RPMI7951 (cell line): ENCODE measurements around the gene PLCE1. TPM values are rescaled to one million over a fixed set of nuclear protein-coding genes. Genes with fewer than 3 reads are reported as not detected.

Source experiments
- DNase-seq: peaks from one replicate; pipeline ENCODE4 v3.0.0-alpha.2; 2012; ENCODE audit warnings: low read depth
- total RNA-seq: library from RNA; depleted of rRNA; stranded (reverse); fragments of >200 nt; shearing (Covaris generic); gene quantifications from 2 replicates; pipeline ENCODE4 v1.2.3, GENCODE V29; 2014; rRNA removed

PLCE1 gene
- total RNA-seq, 1 experiment from 2014 or later, result 0.24 TPM

DNA sequence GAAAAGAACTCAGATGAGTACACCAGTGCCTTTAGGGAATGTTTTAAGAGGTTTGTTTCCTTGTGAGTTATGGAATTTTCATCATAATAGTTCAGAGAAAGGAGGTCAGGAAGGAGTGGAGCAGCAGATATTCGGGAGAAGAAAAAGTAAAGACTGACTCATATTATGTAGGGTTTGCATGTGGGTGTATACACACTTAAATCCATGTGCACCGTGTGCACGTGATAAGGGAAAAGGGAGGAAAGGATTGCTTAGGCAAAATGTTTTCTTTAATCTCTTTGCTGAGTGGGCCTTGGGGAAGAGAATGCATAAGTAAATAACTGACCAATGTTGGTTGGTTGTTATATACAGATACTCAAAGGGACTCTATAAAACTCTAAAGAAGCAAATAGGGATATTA, 30.2 kb downstream of the PLCE1 start:
- no peak for DNase-seq

DNA sequence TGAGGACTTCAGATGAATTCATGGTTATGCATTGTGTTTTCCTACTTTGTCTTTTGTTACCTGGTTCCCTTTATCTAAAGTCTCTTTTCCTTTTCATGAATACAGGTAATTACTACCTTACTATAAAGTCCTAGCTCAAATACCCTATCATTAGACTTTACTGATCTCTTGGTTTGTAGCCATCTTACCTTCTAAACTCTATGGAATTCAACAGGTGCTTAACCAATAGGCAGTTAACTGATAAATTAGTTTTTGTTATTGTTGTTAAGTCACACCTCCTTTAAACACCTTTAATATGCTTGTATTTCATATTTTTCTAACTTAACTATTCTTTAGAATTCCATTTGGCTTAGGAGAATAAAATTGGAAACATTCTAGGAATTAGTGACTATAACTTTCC, 30.7 kb downstream of the PLCE1 start:
- no peak for DNase-seq

DNA sequence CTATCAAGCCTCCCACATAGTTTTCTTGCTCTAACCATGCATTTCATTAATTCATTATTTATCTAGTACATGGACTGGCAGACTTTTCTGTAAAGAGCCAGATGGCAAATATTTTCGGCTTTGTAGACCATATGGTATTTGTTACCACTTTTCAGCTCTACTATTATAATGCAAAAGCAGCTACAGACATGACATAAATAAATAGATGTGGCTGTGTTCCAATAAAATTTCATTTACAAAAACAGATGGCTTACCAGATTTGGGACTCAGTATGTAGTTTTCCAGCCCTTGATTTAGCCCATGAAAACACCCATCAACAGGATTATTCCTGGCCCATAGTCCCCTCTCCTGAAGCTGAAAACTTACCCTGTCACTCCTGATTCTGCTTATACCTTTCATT, 32.1 kb downstream of the PLCE1 start:
- DNase-seq, result no peak

DNA sequence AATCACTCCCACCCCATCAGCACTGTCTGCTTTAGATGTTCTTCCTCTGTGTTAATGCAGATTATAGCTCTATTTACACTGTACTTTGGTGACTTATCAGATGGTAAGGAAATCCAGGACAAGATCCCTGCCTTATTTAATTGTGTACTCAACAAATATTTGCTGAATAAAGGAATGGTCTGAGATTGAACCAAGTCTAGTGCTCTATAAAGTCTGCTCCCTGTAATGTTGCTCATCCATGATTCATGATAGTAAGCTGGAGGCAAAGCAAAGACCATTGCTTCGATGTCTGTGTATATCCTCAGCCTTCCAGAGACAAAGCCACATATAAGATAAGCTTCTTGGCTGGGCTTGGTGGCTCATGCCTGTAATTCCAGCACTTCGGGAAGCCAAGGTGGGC, 33.5 kb downstream of the PLCE1 start:
- no peak for DNase-seq

DNA sequence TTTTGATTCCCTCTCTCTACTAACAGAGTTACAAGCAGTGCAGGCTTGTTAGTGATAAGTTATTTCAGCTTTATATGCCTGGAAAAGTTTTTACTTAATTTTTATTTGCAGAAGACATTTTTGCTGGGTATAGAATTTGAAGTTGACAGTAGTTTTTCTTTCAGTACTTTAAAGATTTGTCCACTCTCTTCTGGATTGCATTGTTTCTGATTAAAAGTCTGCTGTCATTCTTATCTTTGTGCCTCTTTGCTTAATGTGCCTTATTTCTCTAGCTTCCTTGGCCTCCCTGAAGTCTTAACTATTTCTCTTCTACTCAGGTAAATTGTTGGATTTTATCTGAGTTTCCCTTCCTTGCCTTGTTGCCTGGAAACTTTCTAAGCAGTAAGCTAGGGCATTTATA, 36.2 kb downstream of the PLCE1 start:
- DNase-seq, result no peak

DNA sequence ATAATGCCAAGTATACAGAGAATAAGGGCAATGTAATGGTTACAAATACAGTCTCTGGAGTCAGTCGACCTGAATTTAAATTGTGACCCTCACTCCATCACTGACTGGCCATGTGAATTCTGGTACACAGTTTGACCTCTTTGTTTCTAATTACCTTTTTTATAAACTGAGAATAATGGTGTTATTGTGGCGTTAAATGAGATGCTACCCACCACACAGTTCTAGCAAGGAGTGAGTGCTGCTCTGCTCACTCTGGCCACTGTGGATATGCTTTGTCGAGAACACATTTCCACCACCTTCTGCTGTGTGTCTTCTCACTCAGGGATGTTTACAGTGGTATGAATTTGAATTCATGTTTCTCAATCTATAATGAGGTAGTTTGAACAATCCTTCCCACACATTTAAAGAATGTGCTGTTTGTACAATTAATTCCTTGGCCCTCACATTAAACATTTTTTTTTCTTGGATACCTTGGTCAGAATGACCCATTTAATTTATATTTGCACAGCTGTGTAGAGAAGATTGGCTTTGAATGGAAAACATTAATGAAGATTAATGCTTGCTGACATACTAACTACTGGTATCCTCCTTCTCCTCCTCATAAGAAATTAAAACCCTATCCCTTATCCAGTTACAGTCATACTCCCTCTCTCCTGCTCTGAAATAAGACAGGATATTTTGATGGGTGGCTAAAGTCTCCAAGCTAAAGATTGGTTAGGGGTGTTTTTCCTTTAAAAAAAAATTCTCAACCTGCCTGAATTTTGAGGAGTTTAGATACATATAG, 42.4 kb downstream of the PLCE1 start:
- DNase-seq, result no peak

DNA sequence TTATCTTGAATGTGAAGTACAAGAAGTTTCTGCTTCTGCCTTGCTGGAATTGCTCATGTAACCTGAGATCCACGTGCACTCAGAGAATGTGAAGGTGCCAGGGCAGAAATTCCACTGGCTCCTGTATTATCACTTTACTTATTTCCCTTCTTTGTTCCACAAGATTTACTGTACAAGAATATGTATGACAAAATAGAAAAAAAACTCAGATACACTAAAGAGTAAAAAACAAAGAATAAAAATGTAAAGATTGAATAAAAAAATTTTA, 43.0 kb downstream of the PLCE1 start:
- DNase-seq, result no peak

DNA sequence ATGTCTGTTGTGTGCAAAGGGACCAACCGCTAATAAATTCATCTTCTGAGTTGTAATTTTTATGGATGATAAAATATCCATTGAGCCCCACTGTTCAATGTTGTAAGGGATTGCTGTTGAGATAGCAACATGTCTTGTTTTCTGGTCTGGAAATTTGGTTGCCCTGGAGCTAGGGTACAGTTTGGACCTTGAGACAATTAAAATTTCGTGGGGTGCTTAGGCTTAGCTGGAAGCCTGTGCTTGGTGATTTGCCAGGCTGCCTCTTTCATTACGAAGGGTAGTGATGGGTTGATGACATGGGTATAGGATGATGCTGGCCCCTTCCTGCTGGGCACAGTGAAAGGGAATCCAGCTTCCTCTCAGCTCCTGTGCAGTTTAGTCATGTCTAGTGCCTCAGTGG, 43.6 kb downstream of the PLCE1 start:
- no peak for DNase-seq

DNA sequence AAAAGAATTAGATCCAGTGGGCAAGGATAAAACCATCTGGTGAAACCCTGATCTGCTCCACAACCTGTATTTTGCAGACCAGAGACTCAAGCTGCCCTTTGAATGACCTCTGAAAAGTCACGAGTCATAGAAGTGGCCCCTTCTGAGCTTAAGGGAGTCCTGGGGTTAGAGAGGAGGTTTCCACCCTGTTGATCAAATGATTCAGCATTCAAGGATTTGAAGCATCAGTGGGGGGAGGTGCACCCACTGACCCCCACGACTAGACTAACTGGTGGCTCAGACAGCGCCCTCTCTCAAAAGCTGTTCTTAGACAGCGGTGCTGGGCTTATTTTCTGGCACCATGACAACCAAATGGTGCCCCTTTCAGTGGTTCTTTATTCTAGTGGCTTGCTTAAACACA, 44.3 kb downstream of the PLCE1 start:
- peak; percentile 1 for DNase-seq

DNA sequence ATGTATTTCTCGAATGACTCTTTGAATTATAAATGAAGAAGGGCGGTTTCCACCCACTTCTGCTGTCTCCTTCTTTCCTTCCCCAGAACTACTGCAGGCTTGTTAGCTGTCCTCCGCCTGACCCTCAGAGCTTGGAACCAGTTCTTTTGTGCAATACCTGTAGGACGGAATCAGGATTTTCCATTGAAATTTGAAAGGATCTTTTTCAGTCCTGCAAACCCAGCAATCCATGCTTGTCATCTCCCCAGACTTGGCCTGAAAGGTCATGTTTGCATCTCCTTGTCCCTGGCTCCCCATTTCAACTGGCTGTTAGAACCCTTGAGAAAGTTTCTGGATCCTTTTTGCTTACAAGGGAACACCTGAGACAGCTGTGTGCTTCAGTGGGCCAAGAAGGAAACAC, 47.5 kb downstream of the PLCE1 start:
- no peak for DNase-seq

DNA sequence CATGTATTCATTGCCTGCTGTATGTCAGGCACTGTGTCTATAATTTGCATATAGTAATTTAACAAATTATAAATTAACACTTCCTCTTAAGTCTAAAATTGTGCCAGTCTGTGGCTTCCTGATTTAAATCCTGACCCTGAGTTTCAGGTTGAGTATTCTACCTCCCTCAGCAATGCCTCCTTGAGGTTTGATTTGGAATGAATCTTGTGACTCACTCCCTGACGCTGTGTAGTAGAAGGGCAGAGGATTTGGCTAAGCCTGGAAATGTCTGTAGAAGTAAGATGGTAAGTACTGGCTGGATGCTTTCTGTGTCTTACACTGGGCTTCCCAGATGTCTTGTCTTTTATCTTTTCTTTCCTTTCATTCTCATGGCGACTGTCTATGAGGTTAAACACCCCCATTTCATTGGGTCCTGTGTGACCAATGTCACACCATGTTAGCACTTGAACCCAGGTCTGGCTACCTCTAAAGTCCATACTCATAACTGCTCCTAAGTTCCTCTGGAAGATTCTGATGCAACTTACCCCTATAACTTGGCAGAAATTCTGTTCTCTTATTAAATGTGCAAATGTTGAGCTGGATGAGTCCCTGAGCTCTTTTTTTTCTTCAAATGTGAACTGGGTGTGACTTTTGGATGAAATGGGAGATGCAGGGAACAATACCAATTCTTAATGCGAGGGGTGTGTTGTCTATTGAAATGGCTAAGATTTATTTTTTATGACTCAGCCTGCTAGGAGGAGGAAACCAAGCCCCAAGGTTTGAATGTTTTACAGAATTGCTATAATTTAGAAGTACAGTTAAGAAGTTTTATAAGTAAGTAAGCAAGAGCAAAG, 48.5 kb downstream of the PLCE1 start:
- DNase-seq, result peak; percentile 2

DNA sequence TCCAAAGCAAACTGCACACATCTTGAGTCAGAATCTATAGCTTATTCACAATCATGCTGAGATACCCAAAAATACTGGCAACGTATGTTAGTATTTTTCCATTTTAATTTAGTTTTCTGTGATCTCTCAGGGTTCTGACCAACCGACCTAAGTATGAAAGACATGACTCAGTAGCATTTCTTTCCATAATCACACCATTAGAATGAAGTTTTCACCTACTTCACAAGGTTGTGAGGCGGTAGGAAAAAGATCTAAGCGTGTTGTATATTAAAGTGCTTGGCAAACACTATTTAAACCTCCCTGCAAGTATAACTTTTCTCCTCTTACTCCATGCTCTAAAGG, 49.1 kb downstream of the PLCE1 start:
- no peak for DNase-seq

Other genes starting within 250 kb of the PLCE1 start
- gene LGI1, start 236.0 kb upstream of the PLCE1 start, total RNA-seq, result 0.12 TPM in 1 of 2 replicates, not detected in the other
- gene SLC35G1, start 100.0 kb upstream of the PLCE1 start, total RNA-seq, result 3.7 and 4.2 TPM in 2 replicates